ENCODE data around the gene TNPO2.

DNA sequence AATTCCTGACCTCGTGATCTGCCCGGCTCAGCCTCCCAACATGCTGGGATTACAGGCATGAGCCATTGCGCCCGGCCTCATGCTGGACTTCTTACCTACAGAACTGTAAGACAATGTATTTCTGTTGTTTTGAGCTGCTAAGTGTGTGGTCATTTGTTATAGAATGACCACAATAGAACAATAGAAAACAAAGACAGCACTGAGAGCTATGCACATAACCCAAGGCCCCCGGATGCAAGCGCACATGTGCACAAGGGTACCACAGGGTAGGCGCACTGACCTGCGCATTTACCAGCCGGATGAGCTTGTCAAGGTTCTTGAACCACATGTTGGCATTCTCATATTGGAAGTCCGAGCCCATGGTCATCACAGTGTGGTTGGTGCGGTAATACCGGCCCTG is 62.8 kb downstream of the TNPO2 start:
- TF ChIP-seq, protein P1, sequence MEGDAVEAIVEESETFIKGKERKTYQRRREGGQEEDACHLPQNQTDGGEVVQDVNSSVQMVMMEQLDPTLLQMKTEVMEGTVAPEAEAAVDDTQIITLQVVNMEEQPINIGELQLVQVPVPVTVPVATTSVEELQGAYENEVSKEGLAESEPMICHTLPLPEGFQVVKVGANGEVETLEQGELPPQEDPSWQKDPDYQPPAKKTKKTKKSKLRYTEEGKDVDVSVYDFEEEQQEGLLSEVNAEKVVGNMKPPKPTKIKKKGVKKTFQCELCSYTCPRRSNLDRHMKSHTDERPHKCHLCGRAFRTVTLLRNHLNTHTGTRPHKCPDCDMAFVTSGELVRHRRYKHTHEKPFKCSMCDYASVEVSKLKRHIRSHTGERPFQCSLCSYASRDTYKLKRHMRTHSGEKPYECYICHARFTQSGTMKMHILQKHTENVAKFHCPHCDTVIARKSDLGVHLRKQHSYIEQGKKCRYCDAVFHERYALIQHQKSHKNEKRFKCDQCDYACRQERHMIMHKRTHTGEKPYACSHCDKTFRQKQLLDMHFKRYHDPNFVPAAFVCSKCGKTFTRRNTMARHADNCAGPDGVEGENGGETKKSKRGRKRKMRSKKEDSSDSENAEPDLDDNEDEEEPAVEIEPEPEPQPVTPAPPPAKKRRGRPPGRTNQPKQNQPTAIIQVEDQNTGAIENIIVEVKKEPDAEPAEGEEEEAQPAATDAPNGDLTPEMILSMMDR (IDR thresholded peaks at IDR 0.05; ENCODE audit: poor library complexity) = no peak
- TF ChIP-seq EZH2 (IDR thresholded peaks at IDR 0.05; ENCODE audit: borderline replicate concordance) = no peak

Measured in hepatocyte (in vitro differentiated cells).